GM12878 (cell line): ENCODE measurements around the gene PPOX.

Source experiments
- BACH1 ChIP-seq: fragments of 450-650 bp; IDR thresholded peaks from 2 replicates; pipeline ENCODE4 v1.6.1; 2017; ENCODE audit warnings: mild to moderate bottlenecking, borderline replicate concordance
- CTCF ChIP-seq, 3 experiments: IDR thresholded peaks in 2 of 3; conservative IDR thresholded peaks in 1 of 3; 2 replicates each; pipeline ENCODE4 v1.5.1; 2011; ENCODE audit warnings: low read depth in 3 of 3, low read length in 3 of 3, mild to moderate bottlenecking in 3 of 3, control low read depth in 2 of 3, moderate library complexity in 2 of 3, inconsistent platforms in 1 of 3, mixed read lengths in 1 of 3; ENCODE audit not compliant: control insufficient read depth in 2 of 3, insufficient read depth in 1 of 3; ENCODE audit errors: extremely low read depth in 1 of 3
- DPF2 ChIP-seq: fragments of 450-650 bp; IDR thresholded peaks from 2 replicates; pipeline ENCODE4 v1.6.1; 2017; ENCODE audit warnings: mild to moderate bottlenecking
- EZH2 ChIP-seq: IDR thresholded peaks from 2 replicates; pipeline ENCODE4 v1.6.1; 2012; ENCODE audit warnings: low read depth, mild to moderate bottlenecking, control low read depth, inconsistent platforms, low read length, borderline replicate concordance; ENCODE audit not compliant: control insufficient read depth
- MYC ChIP-seq: IDR thresholded peaks from 2 replicates; pipeline ENCODE4 v1.6.1; 2011; ENCODE audit warnings: mild to moderate bottlenecking, low read length, moderate library complexity, inconsistent platforms; ENCODE audit not compliant: insufficient read depth, insufficient replicate concordance, insufficient read length, severe bottlenecking
- NFYA ChIP-seq: IDR thresholded peaks from 2 replicates; pipeline ENCODE4 v1.6.1; 2011; ENCODE audit warnings: low read depth, mild to moderate bottlenecking, low read length, improper control_type of control experiment, borderline replicate concordance
- POLR2AphosphoS5 ChIP-seq: IDR thresholded peaks from 2 replicates; pipeline ENCODE4 v1.6.1; 2011; ENCODE audit warnings: mild to moderate bottlenecking, low read length, inconsistent platforms
- SIN3A ChIP-seq: IDR thresholded peaks from 2 replicates; pipeline ENCODE4 v1.6.1; 2012; ENCODE audit warnings: low read depth, low read length, improper control_type of control experiment
- SMARCA5 ChIP-seq: fragments of 450-650 bp; IDR thresholded peaks from 2 replicates; pipeline ENCODE4 v1.6.1; 2017; ENCODE audit warnings: mild to moderate bottlenecking
- SUZ12 ChIP-seq: fragments of 200-600 bp; sonication (generic); IDR thresholded peaks from one replicate; pipeline ENCODE4 v1.6.1; 2018; ENCODE audit warnings: antibody characterized with exemption, mild to moderate bottlenecking; ENCODE audit not compliant: unreplicated experiment
- TAF1 ChIP-seq: IDR thresholded peaks from 2 replicates; pipeline ENCODE4 v1.6.1; 2011; ENCODE audit warnings: mild to moderate bottlenecking, low read depth, low read length, borderline replicate concordance
- TARDBP ChIP-seq: IDR thresholded peaks from 2 replicates; pipeline ENCODE4 v1.6.1; 2016; ENCODE audit warnings: borderline replicate concordance
- ZNF622 ChIP-seq: fragments of 450-650 bp; IDR thresholded peaks from 2 replicates; pipeline ENCODE4 v1.6.1; 2017; ENCODE audit warnings: mild to moderate bottlenecking, inconsistent platforms
- TF ChIP-seq, protein P1 (sequence below): fragments of 450-650 bp; formaldehyde crosslinking; IDR thresholded peaks from 2 replicates; pipeline ENCODE4 v1.4.0; 2022; ENCODE audit warnings: mild to moderate bottlenecking, moderate library complexity

DNA sequence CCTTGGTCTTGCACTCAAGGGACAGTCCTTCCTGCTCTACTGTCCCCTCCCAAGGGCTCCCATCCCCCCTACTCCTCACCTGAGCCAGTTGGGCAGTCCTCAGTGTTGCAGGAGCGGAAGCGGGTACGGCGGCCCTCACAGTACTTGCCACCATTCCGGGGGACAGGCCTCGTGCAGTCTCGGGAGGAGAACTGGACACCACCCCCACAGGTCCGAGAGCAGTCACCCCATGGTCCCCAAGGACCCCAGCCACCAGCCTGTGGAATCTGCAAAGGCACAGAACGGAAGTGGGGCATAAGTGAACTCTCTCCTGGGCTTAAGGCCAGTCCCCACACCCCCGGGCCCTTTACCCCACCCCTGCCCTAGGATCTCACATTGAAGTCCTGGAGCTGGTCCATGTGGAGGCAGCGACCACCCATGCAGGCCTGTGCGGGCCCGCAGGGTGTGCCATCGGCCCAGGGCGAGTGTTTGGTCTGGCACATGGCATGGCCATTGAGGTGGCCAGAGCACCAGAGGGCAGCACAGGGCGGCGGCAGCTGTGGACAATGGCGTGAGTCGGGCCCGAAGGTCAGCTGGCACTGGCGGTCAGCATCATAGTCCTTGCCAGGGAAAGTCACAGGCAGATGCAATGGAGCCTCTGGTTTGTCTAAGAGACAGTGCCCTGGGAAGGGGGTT is 27.5 kb downstream of the PPOX start:
- TF ChIP-seq CTCF (IDR thresholded peaks at IDR 0.05 in 2 of 3, conservative IDR thresholded peaks at IDR 0.05 in 1 of 3; ENCODE audit: control insufficient read depth in 2 of 3, extremely low read depth in 1 of 3, insufficient read depth in 1 of 3, low read depth in 3 of 3, low read length in 3 of 3) (no peak), POLR2AphosphoS5 (no peak), DPF2 (no peak), NFYA (no peak), BACH1 (no peak), EZH2 (no peak), SMARCA5 (no peak), ZNF622 (no peak), MYC (no peak), TAF1 (no peak), SUZ12 (no peak), TARDBP (no peak), SIN3A (no peak)
- TF ChIP-seq, protein P1, sequence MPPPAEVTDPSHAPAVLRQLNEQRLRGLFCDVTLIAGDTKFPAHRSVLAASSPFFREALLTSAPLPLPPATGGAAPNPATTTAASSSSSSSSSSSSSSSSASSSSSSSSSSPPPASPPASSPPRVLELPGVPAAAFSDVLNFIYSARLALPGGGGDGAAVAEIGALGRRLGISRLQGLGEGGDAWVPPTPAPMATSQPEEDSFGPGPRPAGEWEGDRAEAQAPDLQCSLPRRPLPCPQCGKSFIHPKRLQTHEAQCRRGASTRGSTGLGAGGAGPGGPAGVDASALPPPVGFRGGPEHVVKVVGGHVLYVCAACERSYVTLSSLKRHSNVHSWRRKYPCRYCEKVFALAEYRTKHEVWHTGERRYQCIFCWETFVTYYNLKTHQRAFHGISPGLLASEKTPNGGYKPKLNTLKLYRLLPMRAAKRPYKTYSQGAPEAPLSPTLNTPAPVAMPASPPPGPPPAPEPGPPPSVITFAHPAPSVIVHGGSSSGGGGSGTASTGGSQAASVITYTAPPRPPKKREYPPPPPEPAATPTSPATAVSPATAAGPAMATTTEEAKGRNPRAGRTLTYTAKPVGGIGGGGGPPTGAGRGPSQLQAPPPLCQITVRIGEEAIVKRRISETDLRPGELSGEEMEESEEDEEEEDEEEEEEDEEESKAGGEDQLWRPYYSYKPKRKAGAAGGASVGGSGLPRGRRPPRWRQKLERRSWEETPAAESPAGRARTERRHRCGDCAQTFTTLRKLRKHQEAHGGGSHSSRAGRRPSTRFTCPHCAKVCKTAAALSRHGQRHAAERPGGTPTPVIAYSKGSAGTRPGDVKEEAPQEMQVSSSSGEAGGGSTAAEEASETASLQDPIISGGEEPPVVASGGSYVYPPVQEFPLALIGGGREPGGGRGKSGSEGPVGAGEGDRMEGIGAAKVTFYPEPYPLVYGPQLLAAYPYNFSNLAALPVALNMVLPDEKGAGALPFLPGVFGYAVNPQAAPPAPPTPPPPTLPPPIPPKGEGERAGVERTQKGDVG (CRISPR knock-in tag) = no peak
